Spleen (tissue), 11 donors: ENCODE measurements around the gene RSPO1. TPM values are rescaled to one million over a fixed set of nuclear protein-coding genes. Genes with fewer than 3 reads are reported as not detected.

Source experiments
- DNase-seq: peaks from one replicate; pipeline ENCODE4 v3.0.0-alpha.2; 2020
- H3K27ac ChIP-seq, 8 donors: fragments of 200-600 bp; sonication (generic) in 7 of 8; 1 replicate in 4 of 8; 2 replicates in 4 of 8; pipeline versions ENCODE4 v1.5.0 to v1.8.0; 2016 to 2021; ENCODE audit warnings: inconsistent platforms in 4 of 8, mild to moderate bottlenecking in 4 of 8, moderate library complexity in 1 of 8
- H3K27me3 ChIP-seq, 7 donors: fragments of 200-600 bp; sonication (generic) in 6 of 7; replicated peaks in 1 of 7; 1 replicate in 4 of 7; 2 replicates in 3 of 7; pipeline versions ENCODE4 v1.5.0 to v1.8.0; 2016 to 2021; ENCODE audit warnings: inconsistent platforms in 3 of 7, mild to moderate bottlenecking in 1 of 7
- H3K36me3 ChIP-seq, 6 donors: fragments of 200-600 bp; sonication (generic) in 5 of 6; 1 replicate in 4 of 6; 2 replicates in 2 of 6; pipeline versions ENCODE4 v1.5.0 to v1.8.0; 2016 to 2021; ENCODE audit warnings: inconsistent platforms in 2 of 6
- H3K4me1 ChIP-seq, 6 donors: fragments of 200-600 bp; sonication (generic) in 5 of 6; 1 replicate in 3 of 6; 2 replicates in 3 of 6; pipeline versions ENCODE4 v1.5.0 to v1.8.0; 2016 to 2021; ENCODE audit warnings: inconsistent platforms in 3 of 6
- H3K4me3 ChIP-seq, 8 donors: fragments of 200-600 bp; sonication (generic) in 7 of 8; 1 replicate in 4 of 8; 2 replicates in 4 of 8; pipeline versions ENCODE4 v1.5.0 to v1.8.0; 2016 to 2021; ENCODE audit warnings: inconsistent platforms in 4 of 8, mild to moderate bottlenecking in 4 of 8, moderate library complexity in 2 of 8
- H3K9me3 ChIP-seq, 8 donors: fragments of 200-600 bp; sonication (generic) in 7 of 8; 1 replicate in 4 of 8; 2 replicates in 4 of 8; pipeline versions ENCODE4 v1.5.0 to v1.8.0; 2016 to 2021; ENCODE audit warnings: inconsistent platforms in 4 of 8
- POLR2A ChIP-seq, 3 donors: fragments of 450-650 bp; IDR thresholded peaks; one replicate each; pipeline ENCODE4 v1.5.1; 2017; ENCODE audit warnings: antibody characterized with exemption in 3 of 3, mild to moderate bottlenecking in 1 of 3
- POLR2AphosphoS5 ChIP-seq, 3 donors: sonication (generic); formaldehyde crosslinking; IDR thresholded peaks; one replicate each; pipeline ENCODE4 v1.5.1; 2017; ENCODE audit warnings: antibody characterized with exemption in 3 of 3
- WGBS, 5 donors: extraction: QIAGEN DNeasy Blood & Tissue Kit in 3 of 5; methylation state at CpG; one replicate each; pipeline versions ENCODE4 v1.1.5 to v1.1.7; 2013 to 2018; 5-methylcytosine and 5-hydroxymethylcytosine counted together
- intact Hi-C: fragments of 100-400 bp; cut with DNase I; formaldehyde crosslinking; loops from one replicate; pipeline ENCODE4 v1.15.0; 2023; ENCODE audit warnings: low total_unique reads
- polyA plus RNA-seq, 3 donors: library from polyadenylated mRNA; stranded (reverse); fragments of 200-250 nt; gene quantifications; one replicate each; pipeline ENCODE4 v1.2.1, GENCODE V29; 2013
- total RNA-seq, 7 donors: library from RNA; depleted of rRNA in 3 of 7; stranded (reverse); fragments of >200 nt in 3 of 7; fragmentation: NEBNext Ultra II Directional in 4 of 7; extraction: Animal tissue kit (Norgen Biotek cat#: 25700) in 4 of 7; gene quantifications; one replicate each; pipeline versions ENCODE4 v1.1.0 to v1.2.1, GENCODE V29; 2016 to 2021
- TF ChIP-seq, protein P1 (sequence below), 11 experiments: fragments of 200-600 bp in 7 of 11; fragments of 450-650 bp in 4 of 11; sonication (generic) in 4 of 11; IDR thresholded peaks in 8 of 11; conservative IDR thresholded peaks in 3 of 11; 1 replicate in 7 of 11; 2 replicates in 4 of 11; pipeline versions ENCODE4 v1.4.0 to v1.8.0; 2016 to 2021; ENCODE audit warnings: antibody characterized with exemption in 11 of 11, inconsistent platforms in 4 of 11, mild to moderate bottlenecking in 1 of 11
- donor health status: healthy with polysubstance abuse.
- donor health status: DM: no; HTN: no; CAD: no; lungs with moderate emphysema.
- donor health status: DM: no; HTN: no; CAD: no.
- donor health status: Bipolar disorder and iron deficiency.
- donor health status: healthy.
- donor health status: DM: no; HTN: no; CAD: no.
- donor health status: DM: yes; HTN: yes; CAD: no.

Gene RSPO1
- total and polyA plus RNA-seq, 10 donors: 0.20 to 1.0 (median 0.48) TPM; not detected in 1

DNA sequence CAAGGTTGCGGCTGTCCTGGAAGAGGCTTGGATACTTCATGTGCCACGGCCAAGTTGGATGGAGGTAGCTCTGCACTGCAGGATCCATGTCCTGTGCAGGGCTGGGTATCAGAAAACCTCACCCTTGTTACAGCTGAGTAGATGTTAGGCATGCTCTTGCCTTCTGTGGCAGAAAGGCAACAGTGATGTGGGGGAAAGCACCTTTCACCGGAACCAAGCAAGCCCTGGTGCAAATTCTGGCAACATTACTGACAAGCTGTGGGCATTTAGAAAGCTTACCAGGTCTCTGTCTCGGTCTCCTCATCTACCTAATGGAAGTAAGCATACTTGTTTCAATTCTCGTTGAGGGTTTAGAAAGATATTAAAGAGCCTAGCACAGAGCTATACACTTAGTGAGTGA is 43.1 kb upstream of the RSPO1 start:
- DNase-seq: no peak
- intact Hi-C loops: no loop called here
- WGBS, 5 donors: 82 to 85% (median 84%) methylated on average over 3 to 5 of the region's 5 CpGs

DNA sequence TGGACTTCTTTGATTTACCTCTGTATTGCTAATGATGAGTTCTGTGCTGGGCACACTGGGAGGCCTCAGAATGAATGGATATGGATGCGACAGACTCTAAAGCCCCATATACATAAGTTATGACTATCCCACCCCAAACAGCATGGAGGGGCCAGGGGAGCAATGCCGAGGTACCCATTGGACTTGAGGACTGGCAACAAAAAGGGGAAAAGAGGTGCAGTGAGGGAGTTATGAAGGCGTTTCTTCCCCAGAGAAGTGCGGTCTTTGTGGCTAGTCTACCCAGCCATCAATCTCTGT is 42.4 kb upstream of the RSPO1 start:
- H3K4me1 ChIP-seq: peaks cover 0 to 32% (median 2%) of the 10 kb centered on the region in 6 donors
- WGBS, 5 donors: 70 to 86% (median 71%) methylated on average over 4 of the region's 4 CpGs
- no peak overlapping the region for H3K4me3 ChIP-seq
- H3K36me3 ChIP-seq: peaks cover 0 to 20% (median 6%) of the 10 kb centered on the region in 6 donors
- peaks cover 0 to 9% (median 0%) of the 10 kb centered on the region in 7 donors for H3K27me3 ChIP-seq
- TF ChIP-seq, protein P1, sequence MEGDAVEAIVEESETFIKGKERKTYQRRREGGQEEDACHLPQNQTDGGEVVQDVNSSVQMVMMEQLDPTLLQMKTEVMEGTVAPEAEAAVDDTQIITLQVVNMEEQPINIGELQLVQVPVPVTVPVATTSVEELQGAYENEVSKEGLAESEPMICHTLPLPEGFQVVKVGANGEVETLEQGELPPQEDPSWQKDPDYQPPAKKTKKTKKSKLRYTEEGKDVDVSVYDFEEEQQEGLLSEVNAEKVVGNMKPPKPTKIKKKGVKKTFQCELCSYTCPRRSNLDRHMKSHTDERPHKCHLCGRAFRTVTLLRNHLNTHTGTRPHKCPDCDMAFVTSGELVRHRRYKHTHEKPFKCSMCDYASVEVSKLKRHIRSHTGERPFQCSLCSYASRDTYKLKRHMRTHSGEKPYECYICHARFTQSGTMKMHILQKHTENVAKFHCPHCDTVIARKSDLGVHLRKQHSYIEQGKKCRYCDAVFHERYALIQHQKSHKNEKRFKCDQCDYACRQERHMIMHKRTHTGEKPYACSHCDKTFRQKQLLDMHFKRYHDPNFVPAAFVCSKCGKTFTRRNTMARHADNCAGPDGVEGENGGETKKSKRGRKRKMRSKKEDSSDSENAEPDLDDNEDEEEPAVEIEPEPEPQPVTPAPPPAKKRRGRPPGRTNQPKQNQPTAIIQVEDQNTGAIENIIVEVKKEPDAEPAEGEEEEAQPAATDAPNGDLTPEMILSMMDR (IDR thresholded peaks at IDR 0.05 in 8 of 11, conservative IDR thresholded peaks at IDR 0.05 in 3 of 11): no peak
- no peak for TF ChIP-seq POLR2A (IDR thresholded peaks at IDR 0.05)
- TF ChIP-seq POLR2AphosphoS5 (IDR thresholded peaks at IDR 0.05): no peak
- DNase-seq: no peak
- H3K9me3 ChIP-seq: no peaks in the 10 kb centered on the region
- intact Hi-C loops: no loop called here
- peak overlapping the region in 1 of 8 donors; percentile 70 for H3K27ac ChIP-seq

More for the DNA sequence above, 43.1 kb upstream of the RSPO1 start:
- Histone ChIP-seq H3K4me1 (peaks cover 0 to 36% (median 6%) of the 10 kb centered on the region in 6 donors), H3K36me3 (peaks cover 0 to 27% (median 10%) of the 10 kb centered on the region in 6 donors), H3K4me3 (no peak overlapping the region), H3K9me3 (no peaks in the 10 kb centered on the region), H3K27ac (no peak overlapping the region), H3K27me3 (peaks cover 0 to 2% (median 0%) of the 10 kb centered on the region in 7 donors)
- TF ChIP-seq POLR2AphosphoS5 (IDR thresholded peaks at IDR 0.05) (no peak), POLR2A (IDR thresholded peaks at IDR 0.05) (no peak)
- TF ChIP-seq, protein P1 (IDR thresholded peaks at IDR 0.05 in 8 of 11, conservative IDR thresholded peaks at IDR 0.05 in 3 of 11): no peak

DNA sequence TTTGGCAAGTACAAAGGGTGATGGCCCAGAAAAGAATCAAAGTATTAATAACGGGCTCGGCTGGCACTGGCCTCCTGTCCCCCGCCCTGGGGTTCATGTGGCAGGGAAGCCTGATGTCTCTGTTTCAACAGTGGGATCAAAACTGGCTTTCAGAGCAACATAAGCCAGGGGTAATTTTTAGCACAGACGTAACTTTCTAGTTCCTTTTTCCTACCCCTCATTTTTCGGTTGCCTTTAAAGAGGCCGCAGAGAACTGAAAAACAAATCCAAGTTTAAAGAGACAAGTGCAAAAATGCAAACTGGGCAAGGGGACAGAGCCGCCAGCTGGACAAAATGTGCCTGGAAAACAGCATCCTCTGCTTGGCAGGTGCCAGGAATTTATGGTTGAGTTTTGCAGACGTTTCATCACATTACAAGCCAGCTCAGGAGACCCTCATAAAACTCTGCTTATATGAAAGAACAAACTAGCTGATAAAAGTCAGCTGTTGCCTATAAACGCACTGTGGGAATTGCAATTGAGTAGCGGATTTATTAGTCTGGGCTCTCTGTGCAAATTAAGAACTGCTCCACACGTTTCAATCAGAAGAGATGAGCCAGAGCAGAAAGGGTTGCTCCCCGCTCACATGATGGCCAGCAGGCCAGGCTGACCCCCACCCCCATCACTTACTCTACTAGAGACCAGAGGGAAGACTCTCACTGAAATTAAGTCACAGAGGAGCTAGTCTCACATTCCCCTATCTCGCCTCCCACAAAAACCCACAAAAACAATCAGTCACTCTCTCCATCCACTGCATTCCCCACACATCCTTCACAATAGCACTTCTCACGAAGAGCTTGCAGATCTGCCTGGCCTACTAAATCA is 41.8 kb upstream of the RSPO1 start:
- peaks cover 0 to 29% (median 2%) of the 10 kb centered on the region in 6 donors for H3K4me1 ChIP-seq
- peak overlapping the region in 5 of 8 donors; percentile 23 to 70 (median 49) for H3K27ac ChIP-seq
- 48 to 52% (median 50%) methylated on average over 14 of the region's 14 CpGs for WGBS, 5 donors
- H3K27me3 ChIP-seq: peaks cover 0 to 15% (median 0%) of the 10 kb centered on the region in 7 donors
- intact Hi-C loops: no loop called here
- H3K4me3 ChIP-seq: no peak overlapping the region
- no peaks in the 10 kb centered on the region for H3K9me3 ChIP-seq
- DNase-seq: no peak
- peaks cover 0 to 16% (median 3%) of the 10 kb centered on the region in 6 donors for H3K36me3 ChIP-seq
- TF ChIP-seq, protein P1 (IDR thresholded peaks at IDR 0.05 in 8 of 11, conservative IDR thresholded peaks at IDR 0.05 in 3 of 11): no peak

DNA sequence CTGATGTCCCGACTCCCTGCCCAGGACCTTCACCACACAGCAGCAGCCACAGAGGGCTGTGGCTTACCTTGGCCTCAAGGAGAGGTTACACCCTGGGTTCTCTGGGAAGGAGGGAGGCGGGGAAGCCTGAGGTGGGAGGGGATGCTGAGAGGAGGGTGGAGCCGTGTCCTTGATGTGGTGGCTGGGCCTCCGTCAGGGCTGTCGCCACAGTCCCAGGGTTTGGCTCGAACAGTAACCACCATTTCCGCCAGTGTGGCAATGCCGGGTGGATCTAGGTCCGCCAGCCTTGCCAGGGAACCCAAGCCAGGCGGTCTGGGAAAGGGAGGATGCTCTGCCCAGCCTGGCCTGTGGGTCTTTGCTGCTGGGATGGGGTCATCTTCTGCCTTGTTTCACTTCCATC is 39.2 kb upstream of the RSPO1 start:
- H3K27ac ChIP-seq: no peak overlapping the region
- TF ChIP-seq POLR2AphosphoS5 (IDR thresholded peaks at IDR 0.05): no peak
- TF ChIP-seq POLR2A (IDR thresholded peaks at IDR 0.05): no peak
- TF ChIP-seq, protein P1 (IDR thresholded peaks at IDR 0.05 in 8 of 11, conservative IDR thresholded peaks at IDR 0.05 in 3 of 11): no peak
- intact Hi-C loops: no loop called here
- peaks cover 0 to 32% (median 0%) of the 10 kb centered on the region in 7 donors for H3K27me3 ChIP-seq
- peak; percentile 72 for DNase-seq
- no peak overlapping the region for H3K4me3 ChIP-seq
- no peaks in the 10 kb centered on the region for H3K9me3 ChIP-seq
- WGBS, 5 donors: 50 to 64% (median 55%) methylated on average over 4 to 10 of the region's 10 CpGs
- H3K36me3 ChIP-seq: no peaks in the 10 kb centered on the region
- H3K4me1 ChIP-seq: peaks cover 0 to 29% (median 2%) of the 10 kb centered on the region in 6 donors
